Esophagus squamous epithelium (tissue), 5 donors: Measurements from ENCODE around the gene ABCB9. TPM values are rescaled to one million over a fixed set of nuclear protein-coding genes. Genes with fewer than 3 reads are reported as not detected.
A peak's percentile ranks its signal among the peaks of the same experiment; 100 is the strongest.
"Not testable (repeated sequence)": the region's sequence is repeated elsewhere in the genome, so short reads cannot be mapped to it uniquely, and the experiment has no call there.

Source experiments
- DNase-seq: peaks from one replicate; lab custom pipeline; 2025; lab: John Stamatoyannopoulos, UW
- H3K27ac ChIP-seq, 4 donors: fragments of 200-600 bp; sonication (generic); one replicate each; pipeline ENCODE4 v1.5.1; 2016 to 2019; ENCODE audit warnings: mild to moderate bottlenecking in 1 of 4
- H3K27me3 ChIP-seq, 4 donors: fragments of 200-600 bp; sonication (generic); 1 replicate in 3 of 4; 2 replicates in 1 of 4; pipeline versions ENCODE4 v1.5.1 to v1.6.0; 2017 to 2021; ENCODE audit warnings: antibody characterized with exemption in 1 of 4
- H3K36me3 ChIP-seq, 3 donors: fragments of 200-600 bp; sonication (generic); one replicate each; pipeline ENCODE4 v1.5.1; 2016 to 2019
- H3K4me1 ChIP-seq, 3 donors: fragments of 200-600 bp; sonication (generic); one replicate each; pipeline ENCODE4 v1.5.1; 2017 to 2019
- H3K4me3 ChIP-seq, 4 donors: fragments of 200-600 bp; sonication (generic); 1 replicate in 3 of 4; 2 replicates in 1 of 4; pipeline ENCODE4 v1.5.1; 2016 to 2019; ENCODE audit warnings: mild to moderate bottlenecking in 2 of 4, moderate library complexity in 1 of 4
- H3K9me3 ChIP-seq, 3 donors: fragments of 200-600 bp; sonication (generic); one replicate each; pipeline ENCODE4 v1.5.1; 2016 to 2019
- POLR2A ChIP-seq, 4 donors: fragments of 450-650 bp; IDR thresholded peaks; one replicate each; pipeline ENCODE4 v1.6.1; 2017; ENCODE audit warnings: antibody characterized with exemption in 4 of 4, mild to moderate bottlenecking in 4 of 4, moderate library complexity in 3 of 4
- WGBS, 2 donors: methylation state at CpG; one replicate each; pipeline ENCODE4 v1.1.5; 2018; 5-methylcytosine and 5-hydroxymethylcytosine counted together
- intact Hi-C: fragments of 100-400 bp; cut with DNase I; formaldehyde crosslinking; loops from one replicate; pipeline ENCODE4 v1.15.0; 2022
- total RNA-seq, 4 donors: library from RNA; depleted of rRNA; stranded (reverse); fragments of >200 nt; gene quantifications; one replicate each; pipeline ENCODE4 v1.1.0, GENCODE V29; 2016
- TF ChIP-seq, protein P1 (sequence below), 6 experiments: fragments of 450-650 bp in 4 of 6; fragments of 200-600 bp in 2 of 6; sonication (generic) in 2 of 6; IDR thresholded peaks; one replicate each; pipeline ENCODE4 v1.5.1; 2016 to 2019; ENCODE audit warnings: antibody characterized with exemption in 6 of 6, mild to moderate bottlenecking in 4 of 6, moderate library complexity in 4 of 6
- donor health status: DM: yes; HTN: yes; CAD: no.

Gene ABCB9
- total RNA-seq, 4 donors from 2014 or later, result 2.9 to 5.5 (median 3.3) TPM

DNA sequence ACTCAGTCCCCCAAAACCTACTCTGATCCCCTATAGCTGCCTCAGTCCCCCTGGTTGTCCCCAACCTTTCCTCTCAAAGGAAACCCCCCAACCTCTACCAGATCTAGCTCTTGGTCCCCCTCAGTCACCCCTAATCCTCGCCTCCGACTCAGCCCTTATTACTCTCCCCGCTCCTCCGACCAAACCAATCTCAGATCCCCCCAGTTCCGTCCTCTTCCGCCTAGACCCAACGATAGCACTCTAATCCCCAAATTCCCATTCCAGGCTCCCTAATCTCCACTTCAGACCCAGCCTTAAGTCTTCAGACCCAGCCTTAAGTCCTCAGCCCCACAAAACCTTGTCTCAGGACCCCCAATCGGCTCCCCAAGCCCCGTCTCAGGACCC, 71.0 kb downstream of the ABCB9 start:
- Histone ChIP-seq H3K36me3 (no peaks in the 10 kb centered on the region), H3K9me3 (no peaks in the 10 kb centered on the region), H3K27ac (peak overlapping the region; percentile 88 to 99 (median 96)), H3K4me3 (peak overlapping the region; percentile 75 to 89 (median 80)), H3K27me3 (no peaks in the 10 kb centered on the region), H3K4me1 (peaks cover 49 to 91% (median 52%) of the 10 kb centered on the region in 3 donors)
- intact Hi-C loops, result no loop called here
- no peak for TF ChIP-seq POLR2A (IDR thresholded peaks at IDR 0.05)
- TF ChIP-seq, protein P1, sequence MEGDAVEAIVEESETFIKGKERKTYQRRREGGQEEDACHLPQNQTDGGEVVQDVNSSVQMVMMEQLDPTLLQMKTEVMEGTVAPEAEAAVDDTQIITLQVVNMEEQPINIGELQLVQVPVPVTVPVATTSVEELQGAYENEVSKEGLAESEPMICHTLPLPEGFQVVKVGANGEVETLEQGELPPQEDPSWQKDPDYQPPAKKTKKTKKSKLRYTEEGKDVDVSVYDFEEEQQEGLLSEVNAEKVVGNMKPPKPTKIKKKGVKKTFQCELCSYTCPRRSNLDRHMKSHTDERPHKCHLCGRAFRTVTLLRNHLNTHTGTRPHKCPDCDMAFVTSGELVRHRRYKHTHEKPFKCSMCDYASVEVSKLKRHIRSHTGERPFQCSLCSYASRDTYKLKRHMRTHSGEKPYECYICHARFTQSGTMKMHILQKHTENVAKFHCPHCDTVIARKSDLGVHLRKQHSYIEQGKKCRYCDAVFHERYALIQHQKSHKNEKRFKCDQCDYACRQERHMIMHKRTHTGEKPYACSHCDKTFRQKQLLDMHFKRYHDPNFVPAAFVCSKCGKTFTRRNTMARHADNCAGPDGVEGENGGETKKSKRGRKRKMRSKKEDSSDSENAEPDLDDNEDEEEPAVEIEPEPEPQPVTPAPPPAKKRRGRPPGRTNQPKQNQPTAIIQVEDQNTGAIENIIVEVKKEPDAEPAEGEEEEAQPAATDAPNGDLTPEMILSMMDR (IDR thresholded peaks at IDR 0.05), result no peak
- no peak for DNase-seq
- 1 to 8% methylated on average over 9 of the region's 9 CpGs for WGBS, 2 donors

DNA sequence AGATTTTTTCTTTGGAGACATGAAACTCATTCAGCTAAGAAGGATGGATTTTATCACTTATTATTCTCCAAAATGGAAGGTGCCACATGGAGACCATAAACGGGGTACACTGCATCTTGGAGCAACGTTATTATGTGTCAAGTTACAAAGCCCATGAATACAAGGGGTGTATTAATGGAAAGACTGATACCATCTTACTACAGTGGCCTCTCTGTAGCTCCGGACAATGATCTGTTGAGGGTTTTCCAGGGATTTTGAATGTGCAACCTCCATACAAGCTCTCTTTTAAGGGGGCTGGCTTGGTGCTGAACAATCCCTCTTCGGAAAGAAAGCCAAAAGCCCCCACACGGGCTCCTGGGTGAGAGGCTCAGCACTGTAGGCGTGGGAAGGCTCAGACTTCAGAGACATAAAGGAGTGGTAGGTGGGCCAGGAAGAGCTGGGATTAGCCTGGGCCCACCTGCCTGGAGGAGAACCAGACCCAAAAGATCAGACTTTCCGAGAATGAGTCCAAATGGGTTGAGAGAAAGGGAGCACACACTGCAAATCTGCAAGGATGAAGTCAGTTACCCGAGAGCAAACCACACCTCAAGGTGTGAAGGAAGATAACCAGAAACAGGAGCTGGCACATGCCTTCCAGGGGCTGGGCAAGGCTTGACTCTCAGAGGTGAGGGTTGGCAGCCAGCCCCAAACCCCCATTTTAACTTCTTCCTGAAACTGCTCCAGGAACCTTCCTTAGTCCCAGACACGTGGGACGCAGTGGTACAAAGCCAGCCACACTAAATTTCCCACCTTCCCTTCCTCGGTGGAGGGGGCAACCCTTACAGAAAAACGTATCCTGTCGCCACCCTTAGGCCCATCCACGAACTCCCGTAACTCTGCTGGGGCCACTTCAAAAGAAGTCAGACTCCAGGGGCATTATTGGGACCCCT, 71.8 kb downstream of the ABCB9 start:
- Histone ChIP-seq H3K4me3 (peak overlapping the region; percentile 75 to 89 (median 80)), H3K27me3 (no peaks in the 10 kb centered on the region), H3K4me1 (peaks cover 57 to 93% (median 59%) of the 10 kb centered on the region in 3 donors), H3K36me3 (no peaks in the 10 kb centered on the region), H3K27ac (peak overlapping the region; percentile 88 to 99 (median 96)), H3K9me3 (no peaks in the 10 kb centered on the region)
- intact Hi-C loops, result no loop called here
- DNase-seq, result no peak
- TF ChIP-seq, protein P1 (IDR thresholded peaks at IDR 0.05), result no peak
- no peak for TF ChIP-seq POLR2A (IDR thresholded peaks at IDR 0.05)
- WGBS, 2 donors, result 21 to 22% methylated on average over 13 to 14 of the region's 15 CpGs

DNA sequence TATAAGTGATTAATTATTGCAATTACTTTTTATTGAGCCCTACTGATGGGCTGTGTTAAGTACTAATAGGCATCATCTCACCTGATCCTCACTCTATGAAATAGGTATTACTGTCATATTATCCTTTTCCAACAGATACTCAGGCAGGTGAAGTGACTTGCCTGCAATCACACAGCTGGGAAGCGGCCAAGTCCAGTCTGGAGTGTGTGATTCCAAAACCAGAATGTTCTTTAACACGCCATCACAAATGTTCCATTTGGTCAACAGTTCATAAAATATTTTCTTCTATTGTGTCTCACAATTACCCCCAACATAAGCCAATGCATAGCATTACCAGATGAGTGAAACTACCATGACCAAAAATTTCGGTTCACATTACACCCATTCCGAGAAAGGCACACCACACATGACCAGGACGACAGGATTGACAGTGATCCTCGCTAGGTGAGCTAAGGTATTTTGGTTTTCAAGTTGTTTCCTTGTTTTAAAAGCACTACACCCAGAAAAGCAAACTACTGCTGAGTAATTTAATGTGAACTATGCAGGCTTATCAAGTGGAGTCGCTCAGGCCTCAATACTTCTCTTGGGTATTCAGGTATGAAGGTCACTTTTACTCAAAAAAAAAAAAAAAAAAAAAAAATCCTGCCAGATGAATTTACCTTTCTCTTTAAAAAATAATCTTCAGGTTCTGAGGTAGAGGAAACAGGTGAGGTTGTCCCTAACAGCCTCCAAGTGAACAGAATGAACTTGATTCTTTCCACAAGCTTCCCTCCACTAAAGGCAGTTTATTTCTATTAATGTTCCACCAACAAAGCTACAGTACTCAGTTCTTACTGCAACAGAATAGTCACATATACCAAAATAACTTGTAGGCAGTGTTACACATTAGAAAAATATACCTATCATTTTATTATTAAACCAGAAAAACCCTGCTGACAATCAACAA, 72.8 kb downstream of the ABCB9 start:
- Histone ChIP-seq H3K4me3 (peak overlapping the region; percentile 75 to 89 (median 80)), H3K27me3 (no peaks in the 10 kb centered on the region), H3K27ac (peak overlapping the region; percentile 88 to 99 (median 96)), H3K36me3 (no peaks in the 10 kb centered on the region), H3K9me3 (no peaks in the 10 kb centered on the region), H3K4me1 (peaks cover 67 to 93% (median 68%) of the 10 kb centered on the region in 3 donors)
- WGBS, 2 donors, result 45 to 54% methylated on average over 7 of the region's 7 CpGs
- DNase-seq, result no peak
- intact Hi-C loops, result no loop called here
- TF ChIP-seq POLR2A (IDR thresholded peaks at IDR 0.05), result no peak
- TF ChIP-seq, protein P1 (IDR thresholded peaks at IDR 0.05), result no peak

DNA sequence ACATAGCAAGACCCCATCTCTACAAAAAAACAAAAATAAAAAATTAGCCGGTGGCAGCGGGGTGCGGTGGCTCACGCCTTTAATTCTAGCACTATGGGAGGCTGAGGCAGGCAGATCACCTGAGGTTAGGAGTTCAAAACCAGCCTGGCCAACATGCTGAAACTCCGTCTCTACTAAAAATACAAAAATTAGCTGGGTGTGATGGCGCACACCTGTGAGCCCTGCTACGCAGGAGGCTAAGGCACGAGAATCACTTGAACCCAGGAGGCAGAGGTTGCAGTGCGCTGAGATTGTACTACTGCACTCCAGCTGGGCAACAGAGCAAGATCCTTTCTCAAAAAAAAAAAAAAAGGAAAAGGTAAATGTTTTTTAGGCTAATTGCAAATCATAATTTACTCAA, 73.5 kb downstream of the ABCB9 start:
- peak overlapping the region in 3 of 4 donors; percentile 12 to 77 (median 31) for H3K4me3 ChIP-seq
- H3K27ac ChIP-seq, result peak overlapping the region; percentile 81 to 99 (median 96)

More for the DNA sequence above, 73.5 kb downstream of the ABCB9 start:
- H3K9me3 ChIP-seq, H3K36me3 ChIP-seq, H3K27me3 ChIP-seq, DNase-seq, intact Hi-C loops: not testable (repeated sequence)
- 88 to 90% methylated on average over 8 to 9 of the region's 9 CpGs for WGBS, 2 donors
- peaks cover 67 to 93% (median 69%) of the 10 kb centered on the region in 3 donors for H3K4me1 ChIP-seq
